ENCODE results near the gene RPAIN.
A peak's percentile ranks its signal among the peaks of the same experiment; 100 is the strongest.

Gene RPAIN

GRCh38 chr17:5399767-5400166, 20.2 kb upstream of the RPAIN start:
- Histone ChIP-seq H3K9ac (ENCODE audit: low read depth in 1 of 2, low read length in 2 of 2) (no peak overlapping the region), H3K27me3 (ENCODE audit: control insufficient read depth in 1 of 2, insufficient read depth in 2 of 2, low read length in 2 of 2) (no peaks in the 10 kb centered on the region), H3K4me3 (ENCODE audit: low read depth in 1 of 2, low read length in 2 of 2) (no peak overlapping the region), H3K4me1 (ENCODE audit: control insufficient read depth in 1 of 2, insufficient read depth in 2 of 2, low read length in 2 of 2) (no peaks in the 10 kb centered on the region), H3K27ac (ENCODE audit: low read depth, low read length) (no peak overlapping the region), H3K36me3 (ENCODE audit: control insufficient read depth in 1 of 2, insufficient read depth in 2 of 2, low read length in 2 of 2) (peaks cover 26 to 77% of the 10 kb centered on the region in 2 donors), H3K9me3 (ENCODE audit: control insufficient read depth in 1 of 2, low read length in 2 of 2) (no peaks in the 10 kb centered on the region)

GRCh38 chr17:5405400-5405799, 14.6 kb upstream of the RPAIN start:
- Histone ChIP-seq H3K4me3 (ENCODE audit: low read depth in 1 of 2, low read length in 2 of 2) (no peak overlapping the region), H3K27ac (ENCODE audit: low read depth, low read length) (no peak overlapping the region), H3K36me3 (ENCODE audit: control insufficient read depth in 1 of 2, insufficient read depth in 2 of 2, low read length in 2 of 2) (peaks cover 54 to 91% of the 10 kb centered on the region in 2 donors), H3K9ac (ENCODE audit: low read depth in 1 of 2, low read length in 2 of 2) (no peak overlapping the region), H3K27me3 (ENCODE audit: control insufficient read depth in 1 of 2, insufficient read depth in 2 of 2, low read length in 2 of 2) (no peaks in the 10 kb centered on the region), H3K4me1 (ENCODE audit: control insufficient read depth in 1 of 2, insufficient read depth in 2 of 2, low read length in 2 of 2) (peaks cover 0 to 6% of the 10 kb centered on the region in 2 donors), H3K9me3 (ENCODE audit: control insufficient read depth in 1 of 2, low read length in 2 of 2) (no peaks in the 10 kb centered on the region)

GRCh38 chr17:5408186-5408585, 11.8 kb upstream of the RPAIN start:
- no peaks in the 10 kb centered on the region for H3K27me3 ChIP-seq (ENCODE audit: control insufficient read depth in 1 of 2, insufficient read depth in 2 of 2, low read length in 2 of 2)
- no peak overlapping the region for H3K27ac ChIP-seq (ENCODE audit: low read depth, low read length)
- no peaks in the 10 kb centered on the region for H3K9me3 ChIP-seq (ENCODE audit: control insufficient read depth in 1 of 2, low read length in 2 of 2)
- no peak overlapping the region for H3K4me3 ChIP-seq (ENCODE audit: low read depth in 1 of 2, low read length in 2 of 2)
- H3K36me3 ChIP-seq (ENCODE audit: control insufficient read depth in 1 of 2, insufficient read depth in 2 of 2, low read length in 2 of 2): peaks cover 69 to 89% of the 10 kb centered on the region in 2 donors
- no peak overlapping the region for H3K9ac ChIP-seq (ENCODE audit: low read depth in 1 of 2, low read length in 2 of 2)
- peaks cover 0 to 6% of the 10 kb centered on the region in 2 donors for H3K4me1 ChIP-seq (ENCODE audit: control insufficient read depth in 1 of 2, insufficient read depth in 2 of 2, low read length in 2 of 2)

- Histone ChIP-seq H3K27me3 (ENCODE audit: control insufficient read depth in 1 of 2, insufficient read depth in 2 of 2, low read length in 2 of 2) (no peaks in the 10 kb centered on the region), H3K4me1 (ENCODE audit: control insufficient read depth in 1 of 2, insufficient read depth in 2 of 2, low read length in 2 of 2) (no peaks in the 10 kb centered on the region), H3K9ac (ENCODE audit: low read depth in 1 of 2, low read length in 2 of 2) (no peak overlapping the region), H3K4me3 (ENCODE audit: low read depth in 1 of 2, low read length in 2 of 2) (no peak overlapping the region), H3K9me3 (ENCODE audit: control insufficient read depth in 1 of 2, low read length in 2 of 2) (no peaks in the 10 kb centered on the region), H3K36me3 (ENCODE audit: control insufficient read depth in 1 of 2, insufficient read depth in 2 of 2, low read length in 2 of 2) (peaks cover 60 to 84% of the 10 kb centered on the region in 2 donors), H3K27ac (ENCODE audit: low read depth, low read length) (no peak overlapping the region)
Observed at GRCh38 chr17:5410594-5411272, 9.2 kb upstream of the RPAIN start.

- peaks cover 8 to 20% of the 10 kb centered on the region in 2 donors for H3K4me1 ChIP-seq (ENCODE audit: control insufficient read depth in 1 of 2, insufficient read depth in 2 of 2, low read length in 2 of 2)
- peaks cover 40 to 57% of the 10 kb centered on the region in 2 donors for H3K36me3 ChIP-seq (ENCODE audit: control insufficient read depth in 1 of 2, insufficient read depth in 2 of 2, low read length in 2 of 2)
- no peak overlapping the region for H3K9ac ChIP-seq (ENCODE audit: low read depth in 1 of 2, low read length in 2 of 2)
- H3K9me3 ChIP-seq (ENCODE audit: control insufficient read depth in 1 of 2, low read length in 2 of 2): no peaks in the 10 kb centered on the region
- no peaks in the 10 kb centered on the region for H3K27me3 ChIP-seq (ENCODE audit: control insufficient read depth in 1 of 2, insufficient read depth in 2 of 2, low read length in 2 of 2)
- no peak overlapping the region for H3K4me3 ChIP-seq (ENCODE audit: low read depth in 1 of 2, low read length in 2 of 2)
- H3K27ac ChIP-seq (ENCODE audit: low read depth, low read length): no peak overlapping the region
Observed at GRCh38 chr17:5413682-5414081, 6.3 kb upstream of the RPAIN start.

GRCh38 chr17:5416901-5417300, 3.1 kb upstream of the RPAIN start:
- Histone ChIP-seq H3K4me1 (ENCODE audit: control insufficient read depth in 1 of 2, insufficient read depth in 2 of 2, low read length in 2 of 2) (peaks cover 18 to 32% of the 10 kb centered on the region in 2 donors), H3K9me3 (ENCODE audit: control insufficient read depth in 1 of 2, low read length in 2 of 2) (no peaks in the 10 kb centered on the region), H3K9ac (ENCODE audit: low read depth in 1 of 2, low read length in 2 of 2) (no peak overlapping the region), H3K27me3 (ENCODE audit: control insufficient read depth in 1 of 2, insufficient read depth in 2 of 2, low read length in 2 of 2) (no peaks in the 10 kb centered on the region), H3K36me3 (ENCODE audit: control insufficient read depth in 1 of 2, insufficient read depth in 2 of 2, low read length in 2 of 2) (peaks cover 23 to 37% of the 10 kb centered on the region in 2 donors), H3K4me3 (ENCODE audit: low read depth in 1 of 2, low read length in 2 of 2) (peak overlapping the region in 1 of 2 donors; percentile 23), H3K27ac (ENCODE audit: low read depth, low read length) (no peak overlapping the region)

- Histone ChIP-seq H3K9me3 (ENCODE audit: control insufficient read depth in 1 of 2, low read length in 2 of 2) (no peaks in the 10 kb centered on the region), H3K9ac (ENCODE audit: low read depth in 1 of 2, low read length in 2 of 2) (peak overlapping the region; percentile 82 to 98), H3K36me3 (ENCODE audit: control insufficient read depth in 1 of 2, insufficient read depth in 2 of 2, low read length in 2 of 2) (peaks cover 4 to 36% of the 10 kb centered on the region in 2 donors), H3K27ac (ENCODE audit: low read depth, low read length) (peak overlapping the region; percentile 93), H3K4me3 (ENCODE audit: low read depth in 1 of 2, low read length in 2 of 2) (peak overlapping the region; percentile 90 to 91), H3K4me1 (ENCODE audit: control insufficient read depth in 1 of 2, insufficient read depth in 2 of 2, low read length in 2 of 2) (peaks cover 18 to 32% of the 10 kb centered on the region in 2 donors), H3K27me3 (ENCODE audit: control insufficient read depth in 1 of 2, insufficient read depth in 2 of 2, low read length in 2 of 2) (no peaks in the 10 kb centered on the region)
Observed at GRCh38 chr17:5418858-5419355, 1.1 kb upstream of the RPAIN start.

- H3K4me3 ChIP-seq (ENCODE audit: low read depth in 1 of 2, low read length in 2 of 2): peak within 1 kb of the TSS; percentile 90 to 91
- no peaks in the 10 kb centered on the region for H3K27me3 ChIP-seq (ENCODE audit: control insufficient read depth in 1 of 2, insufficient read depth in 2 of 2, low read length in 2 of 2)
- peak within 1 kb of the TSS; percentile 82 to 98 for H3K9ac ChIP-seq (ENCODE audit: low read depth in 1 of 2, low read length in 2 of 2)
- H3K27ac ChIP-seq (ENCODE audit: low read depth, low read length): peak within 1 kb of the TSS; percentile 93
- H3K36me3 ChIP-seq (ENCODE audit: control insufficient read depth in 1 of 2, insufficient read depth in 2 of 2, low read length in 2 of 2): peaks cover 6 to 36% of the 10 kb centered on the region in 2 donors
- H3K9me3 ChIP-seq (ENCODE audit: control insufficient read depth in 1 of 2, low read length in 2 of 2): no peaks in the 10 kb centered on the region
- peaks cover 18 to 32% of the 10 kb centered on the region in 2 donors for H3K4me1 ChIP-seq (ENCODE audit: control insufficient read depth in 1 of 2, insufficient read depth in 2 of 2, low read length in 2 of 2)
Observed at GRCh38 chr17:5419356-5419958, 525 bp upstream of the RPAIN start, which contains the start of gene NUP88. Gene NUP88, minus strand, starts transcription at chr17:5419662. Its CDS starts 12 bp downstream, at chr17:5419650.

GRCh38 chr17:5422505-5422904, 2.5 kb downstream of the RPAIN start:
- peaks cover 17 to 54% of the 10 kb centered on the region in 2 donors for H3K36me3 ChIP-seq (ENCODE audit: control insufficient read depth in 1 of 2, insufficient read depth in 2 of 2, low read length in 2 of 2)

GRCh38 chr17:5424909-5425308, 4.9 kb downstream of the RPAIN start:
- no peaks in the 10 kb centered on the region for H3K27me3 ChIP-seq (ENCODE audit: control insufficient read depth in 1 of 2, insufficient read depth in 2 of 2, low read length in 2 of 2)
- no peaks in the 10 kb centered on the region for H3K9me3 ChIP-seq (ENCODE audit: control insufficient read depth in 1 of 2, low read length in 2 of 2)
- no peak overlapping the region for H3K9ac ChIP-seq (ENCODE audit: low read depth in 1 of 2, low read length in 2 of 2)
- H3K4me1 ChIP-seq (ENCODE audit: control insufficient read depth in 1 of 2, insufficient read depth in 2 of 2, low read length in 2 of 2): peaks cover 10 to 11% of the 10 kb centered on the region in 2 donors
- H3K4me3 ChIP-seq (ENCODE audit: low read depth in 1 of 2, low read length in 2 of 2): no peak overlapping the region
- H3K36me3 ChIP-seq (ENCODE audit: control insufficient read depth in 1 of 2, insufficient read depth in 2 of 2, low read length in 2 of 2): peaks cover 32 to 77% of the 10 kb centered on the region in 2 donors
- no peak overlapping the region for H3K27ac ChIP-seq (ENCODE audit: low read depth, low read length)

More at GRCh38 chr17:5422505-5422904, 2.5 kb downstream of the RPAIN start:
- H3K9me3 ChIP-seq (ENCODE audit: control insufficient read depth in 1 of 2, low read length in 2 of 2): no peaks in the 10 kb centered on the region
- H3K4me3 ChIP-seq (ENCODE audit: low read depth in 1 of 2, low read length in 2 of 2): no peak overlapping the region
- H3K9ac ChIP-seq (ENCODE audit: low read depth in 1 of 2, low read length in 2 of 2): no peak overlapping the region
- peaks cover 10 to 17% of the 10 kb centered on the region in 2 donors for H3K4me1 ChIP-seq (ENCODE audit: control insufficient read depth in 1 of 2, insufficient read depth in 2 of 2, low read length in 2 of 2)
- no peaks in the 10 kb centered on the region for H3K27me3 ChIP-seq (ENCODE audit: control insufficient read depth in 1 of 2, insufficient read depth in 2 of 2, low read length in 2 of 2)
- H3K27ac ChIP-seq (ENCODE audit: low read depth, low read length): no peak overlapping the region

Measured in duodenal mucosa (tissue), 2 donors.